RWPE2 (cell line): Measurements from ENCODE around the gene CHPT1.
"Not testable (repeated sequence)": the region's sequence is repeated elsewhere in the genome, so short reads cannot be mapped to it uniquely, and the experiment has no call there.

Experiments used
- ATAC-seq: fragments of 200-7000 bp; cut with Tn5 transposase; 3 replicates; pipeline ENCODE4 v1.9.1; 2021; ENCODE audit warnings: low read depth
- DNase-seq: peaks from one replicate; pipeline ENCODE4 v3.0.0-alpha.2; 2020; ENCODE audit warnings: low spot score
- H3K27ac ChIP-seq: fragments of 450-650 bp; 2 replicates; pipeline ENCODE4 v1.5.1; 2017; ENCODE audit warnings: mild to moderate bottlenecking; ENCODE audit not compliant: poor library complexity, severe bottlenecking
- H3K27me3 ChIP-seq: fragments of 250-450 bp; sonication (Bioruptor Pico); 2 replicates; pipeline ENCODE4 v1.5.1; 2021; ENCODE audit warnings: mild to moderate bottlenecking, moderate library complexity; ENCODE audit not compliant: insufficient read depth, poor library complexity, severe bottlenecking
- H3K36me3 ChIP-seq: fragments of 250-450 bp; sonication (Bioruptor Pico); 2 replicates; pipeline ENCODE4 v1.5.1; 2020; ENCODE audit warnings: low read depth, mild to moderate bottlenecking, moderate library complexity
- H3K4me1 ChIP-seq: fragments of 250-450 bp; sonication (Bioruptor Pico); 2 replicates; pipeline ENCODE4 v1.5.1; 2021; ENCODE audit warnings: mild to moderate bottlenecking, moderate library complexity; ENCODE audit not compliant: insufficient read depth, poor library complexity, severe bottlenecking
- H3K4me3 ChIP-seq: fragments of 250-450 bp; sonication (Bioruptor Pico); 2 replicates; pipeline ENCODE4 v1.5.1; 2021; ENCODE audit warnings: mild to moderate bottlenecking, moderate library complexity; ENCODE audit not compliant: severe bottlenecking
- H3K9me3 ChIP-seq: fragments of 250-450 bp; sonication (Bioruptor Pico); 2 replicates; pipeline ENCODE4 v1.5.1; 2021; ENCODE audit warnings: mild to moderate bottlenecking, moderate library complexity; ENCODE audit not compliant: severe bottlenecking
- TF ChIP-seq, protein P1 (sequence below): fragments of 450-650 bp; IDR thresholded peaks from one replicate; pipeline ENCODE4 v1.5.1; 2017; ENCODE audit warnings: mild to moderate bottlenecking, moderate library complexity; ENCODE audit not compliant: poor library complexity, severe bottlenecking

Gene CHPT1

DNA sequence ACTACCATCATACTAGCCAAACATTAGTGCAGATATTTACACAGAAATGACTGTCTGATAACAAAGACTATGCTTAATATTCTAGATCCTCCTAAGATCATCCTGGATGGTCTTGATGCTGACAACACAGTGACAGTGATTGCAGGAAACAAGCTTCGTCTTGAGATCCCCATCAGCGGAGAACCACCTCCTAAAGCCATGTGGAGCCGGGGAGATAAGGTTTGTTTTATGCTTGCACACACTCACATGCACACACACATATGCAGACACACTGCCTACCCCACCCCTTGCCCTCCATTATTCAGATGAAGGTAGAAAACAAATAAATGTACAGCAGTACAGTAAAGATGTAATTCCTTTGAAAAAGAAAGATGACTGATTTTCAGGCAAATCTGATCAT lies 44.4 kb upstream of the CHPT1 start:
- DNase-seq, result no peak

DNA sequence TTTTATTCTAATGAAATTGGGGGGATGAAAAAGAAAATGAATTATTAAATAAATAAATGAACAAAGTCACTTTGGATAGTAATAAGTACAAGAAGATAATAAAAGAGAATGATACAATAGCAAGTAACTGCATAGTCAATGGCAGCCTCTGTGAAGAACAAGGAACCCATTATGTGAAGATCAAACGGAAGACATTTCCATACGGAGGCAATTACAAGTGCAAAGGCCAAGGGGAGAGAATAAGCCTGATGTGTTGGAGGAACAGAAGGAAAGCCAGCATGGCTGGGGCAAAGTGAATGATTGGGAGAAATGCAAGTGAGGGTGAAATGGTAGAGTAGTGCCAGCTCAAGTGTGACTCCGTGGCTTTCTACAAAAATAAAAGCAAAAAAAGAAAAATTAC lies 43.9 kb upstream of the CHPT1 start:
- H3K4me1 ChIP-seq, result no peaks in the 10 kb centered on the region
- no peaks in the 10 kb centered on the region for H3K9me3 ChIP-seq
- no peaks in the 10 kb centered on the region for H3K27me3 ChIP-seq
- DNase-seq (no peak), ATAC-seq (no peak)
- no peaks in the 10 kb centered on the region for H3K36me3 ChIP-seq
- TF ChIP-seq, protein P1, sequence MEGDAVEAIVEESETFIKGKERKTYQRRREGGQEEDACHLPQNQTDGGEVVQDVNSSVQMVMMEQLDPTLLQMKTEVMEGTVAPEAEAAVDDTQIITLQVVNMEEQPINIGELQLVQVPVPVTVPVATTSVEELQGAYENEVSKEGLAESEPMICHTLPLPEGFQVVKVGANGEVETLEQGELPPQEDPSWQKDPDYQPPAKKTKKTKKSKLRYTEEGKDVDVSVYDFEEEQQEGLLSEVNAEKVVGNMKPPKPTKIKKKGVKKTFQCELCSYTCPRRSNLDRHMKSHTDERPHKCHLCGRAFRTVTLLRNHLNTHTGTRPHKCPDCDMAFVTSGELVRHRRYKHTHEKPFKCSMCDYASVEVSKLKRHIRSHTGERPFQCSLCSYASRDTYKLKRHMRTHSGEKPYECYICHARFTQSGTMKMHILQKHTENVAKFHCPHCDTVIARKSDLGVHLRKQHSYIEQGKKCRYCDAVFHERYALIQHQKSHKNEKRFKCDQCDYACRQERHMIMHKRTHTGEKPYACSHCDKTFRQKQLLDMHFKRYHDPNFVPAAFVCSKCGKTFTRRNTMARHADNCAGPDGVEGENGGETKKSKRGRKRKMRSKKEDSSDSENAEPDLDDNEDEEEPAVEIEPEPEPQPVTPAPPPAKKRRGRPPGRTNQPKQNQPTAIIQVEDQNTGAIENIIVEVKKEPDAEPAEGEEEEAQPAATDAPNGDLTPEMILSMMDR, result no peak
- H3K4me3 ChIP-seq, result no peak overlapping the region
- H3K27ac ChIP-seq, result no peak overlapping the region

More for the DNA sequence above, 44.4 kb upstream of the CHPT1 start:
- Histone ChIP-seq H3K36me3 (no peaks in the 10 kb centered on the region), H3K4me1 (no peaks in the 10 kb centered on the region), H3K27ac (no peak overlapping the region), H3K9me3 (no peaks in the 10 kb centered on the region), H3K27me3 (no peaks in the 10 kb centered on the region), H3K4me3 (no peak overlapping the region)
- TF ChIP-seq, protein P1, result no peak
- ATAC-seq, result no peak

DNA sequence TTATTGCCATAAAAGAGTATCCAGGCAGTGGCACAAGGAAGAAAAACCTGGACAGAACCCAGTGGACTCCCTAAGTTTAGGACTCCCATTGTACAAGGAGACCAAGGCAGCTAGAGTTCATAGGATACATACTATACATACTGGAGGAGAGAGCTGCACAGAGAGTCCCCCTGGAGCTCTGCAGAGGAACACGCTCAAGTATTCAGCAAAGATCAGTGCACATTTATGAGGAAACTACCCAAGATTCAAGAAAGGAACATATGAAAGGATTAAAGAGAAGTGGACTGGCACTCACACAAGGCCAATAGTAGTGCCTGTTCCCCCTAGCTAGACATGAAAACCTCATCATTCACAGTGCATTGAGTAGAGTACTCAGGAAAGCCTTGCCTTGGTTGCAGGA lies 43.0 kb upstream of the CHPT1 start:
- Histone ChIP-seq H3K9me3 (no peaks in the 10 kb centered on the region), H3K36me3 (no peaks in the 10 kb centered on the region), H3K27me3 (no peaks in the 10 kb centered on the region), H3K27ac (no peak overlapping the region), H3K4me1 (no peaks in the 10 kb centered on the region), H3K4me3 (no peak overlapping the region)
- DNase-seq, result no peak
- TF ChIP-seq, protein P1, result no peak
- ATAC-seq, result no peak

DNA sequence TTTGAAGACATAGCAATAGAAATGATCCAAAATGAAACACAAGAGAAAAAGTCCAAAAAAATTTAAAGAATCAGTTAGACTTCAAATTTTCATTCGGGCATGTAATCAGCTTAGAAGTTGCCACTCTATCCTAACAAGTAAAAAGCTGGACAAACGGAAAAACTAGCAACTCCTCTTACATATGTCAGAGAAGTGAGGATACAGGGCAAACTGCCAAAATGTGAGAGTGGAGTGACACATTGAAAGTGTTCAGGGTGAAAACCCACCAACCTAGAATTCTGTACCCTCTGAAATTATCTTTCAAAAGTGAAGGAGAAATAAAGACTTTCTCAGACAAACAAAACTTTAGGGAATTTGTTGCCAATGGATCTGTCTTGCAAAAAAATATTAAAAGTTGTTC lies 42.0 kb upstream of the CHPT1 start:
- Histone ChIP-seq H3K27ac (no peak overlapping the region), H3K36me3 (no peaks in the 10 kb centered on the region), H3K4me1 (no peaks in the 10 kb centered on the region), H3K4me3 (no peak overlapping the region), H3K9me3 (no peaks in the 10 kb centered on the region), H3K27me3 (no peaks in the 10 kb centered on the region)
- TF ChIP-seq, protein P1, result no peak
- no peak for ATAC-seq
- DNase-seq, result no peak

DNA sequence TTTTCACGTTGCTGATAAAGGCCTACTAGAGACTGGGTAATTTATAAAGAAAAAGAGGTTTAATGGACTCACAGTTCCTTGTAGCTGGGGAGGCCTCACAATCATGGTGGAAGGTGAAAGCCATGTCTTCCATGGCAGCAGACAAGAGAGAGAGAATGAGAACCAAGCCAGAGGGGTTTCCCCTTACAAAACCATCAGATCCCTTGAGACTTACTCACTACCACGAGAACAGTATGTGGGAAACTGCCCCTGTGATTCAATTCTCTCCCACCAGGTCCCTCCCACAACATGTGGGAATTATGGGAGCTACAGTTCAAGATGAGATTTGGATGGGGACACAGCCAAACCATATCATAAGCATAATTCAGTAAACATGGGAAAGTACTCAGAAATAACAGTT lies 36.8 kb upstream of the CHPT1 start:
- H3K9me3 ChIP-seq, H3K4me1 ChIP-seq, H3K27me3 ChIP-seq, ATAC-seq, H3K4me3 ChIP-seq, H3K27ac ChIP-seq, H3K36me3 ChIP-seq, DNase-seq: not testable (repeated sequence)
